ENCODE results near the gene FANCG. TPM values are rescaled to one million over a fixed set of nuclear protein-coding genes. Genes with fewer than 3 reads are reported as not detected.
A peak's percentile ranks its signal among the peaks of the same experiment; 100 is the strongest.

FANCG gene
- total and polyA plus RNA-seq, 2 donors (not counting 1 experiment from before 2014, with no cell fraction given) = 26.5 to 40.1 TPM

GRCh38 chr9:35078066-35078465, 1.7 kb downstream of the FANCG start:
- WGBS (ENCODE audit: insufficient coverage) = 95% methylated on average over 4 of the region's 4 CpGs

More at GRCh38 chr9:35078066-35078465, 1.7 kb downstream of the FANCG start:
- DNase-seq (no peak), ATAC-seq (ENCODE audit: low read depth) (no peak)
- TF ChIP-seq CTCF (IDR thresholded peaks at IDR 0.05) (no peak), EZH2 (IDR thresholded peaks at IDR 0.05; ENCODE audit: borderline replicate concordance, insufficient read depth, low read depth, low read length, poor library complexity, severe bottlenecking) (no peak)
- CTCF ChIA-PET = interaction anchor here (1.1 to 2.6 kb wide), 4 partner anchors 18 to 179 kb away, joined by 3 to 26 read pairs (median 7); partner anchors contain the start of gene PIGO
- Mint-ChIP-seq H3K27me3 (no peaks in the 10 kb centered on the region), H3K9me3 (ENCODE audit: insufficient read depth) (no peaks in the 10 kb centered on the region), H3K27ac (no peak overlapping the region), H3K4me3 (peak overlapping the region; percentile 92), H3K4me1 (peaks cover 18% of the 10 kb centered on the region)
- peaks cover 41% of the 10 kb centered on the region for H3K79me2 ChIP-seq (ENCODE audit: control insufficient read depth, insufficient read depth, low read length)
- intact Hi-C loops (cut with micrococcal nuclease) = loop anchor here (10.0 kb wide), 1 partner anchor 657 kb away; the partner anchor contains the start of genes CREB3 and TLN1
- peaks cover 15 to 21% of the 10 kb centered on the region in 2 donors for H3K4me1 ChIP-seq (ENCODE audit: control insufficient read depth in 2 of 2, insufficient read depth in 2 of 2, low read length in 2 of 2)
- H2AFZ ChIP-seq (ENCODE audit: insufficient read depth, low read depth, low read length, poor library complexity, severe bottlenecking) = no peak overlapping the region
- H4K20me1 ChIP-seq (ENCODE audit: control insufficient read depth, insufficient read depth, low read length, poor library complexity, severe bottlenecking) = no peaks in the 10 kb centered on the region
- no peak overlapping the region for H3K4me2 ChIP-seq (replicated peaks; ENCODE audit: low read depth, low read length, poor library complexity, severe bottlenecking)
- no peaks in the 10 kb centered on the region for H3K9me3 ChIP-seq (ENCODE audit: control extremely low read depth in 1 of 3, control insufficient read depth in 2 of 3, insufficient read depth in 1 of 3, low read length in 2 of 3)
- no peak overlapping the region for H3K4me3 ChIP-seq (ENCODE audit: control extremely low read depth in 1 of 5, extremely low read depth in 1 of 5, insufficient read depth in 1 of 5, low read depth in 2 of 5, low read length in 4 of 5)
- H3K9ac ChIP-seq (ENCODE audit: low read length) = no peak overlapping the region
- POLR2A ChIA-PET = interaction anchor here (0.6 kb wide), 1 partner anchor 1264 kb away, joined by 4 read pairs; no protein-coding TSS in a partner anchor
- H3K36me3 ChIP-seq (replicated peaks in 1 of 2; ENCODE audit: control extremely low read depth in 1 of 2, control insufficient read depth in 1 of 2, extremely low read depth in 1 of 2, insufficient read depth in 2 of 2, low read length in 1 of 2) = peaks cover 1 to 20% of the 10 kb centered on the region in 2 experiments
- H3K27ac ChIP-seq (ENCODE audit: low read length in 2 of 2) = no peak overlapping the region
- no peaks in the 10 kb centered on the region for H3K27me3 ChIP-seq (replicated peaks in 1 of 4; ENCODE audit: control extremely low read depth in 1 of 4, control insufficient read depth in 3 of 4, insufficient read depth in 4 of 4, low read length in 3 of 4)
